ENCODE data around the gene LKAAEAR1.

Gene LKAAEAR1

GRCh38 chr20:64078934-64079272 is 5.3 kb downstream of the LKAAEAR1 start:
- H3K27ac ChIP-seq: no peak overlapping the region; the same call in 1 of the 2 replicates
- no peak for TF ChIP-seq CTCF (IDR thresholded peaks at IDR 0.05)
- TF ChIP-seq ZFX (IDR thresholded peaks at IDR 0.05; ENCODE audit: borderline replicate concordance): no peak

- TF ChIP-seq CTCF (IDR thresholded peaks at IDR 0.05): no peak
- TF ChIP-seq ZFX (IDR thresholded peaks at IDR 0.05; ENCODE audit: borderline replicate concordance): no peak
- H3K27ac ChIP-seq: no peak overlapping the region
Measured at GRCh38 chr20:64077876-64078551, 6.2 kb downstream of the LKAAEAR1 start.

GRCh38 chr20:64077541-64077875 is 6.7 kb downstream of the LKAAEAR1 start:
- no peak overlapping the region for H3K27ac ChIP-seq
- TF ChIP-seq CTCF (IDR thresholded peaks at IDR 0.05) (no peak), ZFX (IDR thresholded peaks at IDR 0.05; ENCODE audit: borderline replicate concordance) (no peak)

GRCh38 chr20:64077094-64077493 is 7.1 kb downstream of the LKAAEAR1 start:
- TF ChIP-seq ZFX (IDR thresholded peaks at IDR 0.05; ENCODE audit: borderline replicate concordance) (no peak), CTCF (IDR thresholded peaks at IDR 0.05) (no peak)
- no peak overlapping the region for H3K27ac ChIP-seq

DNA sequence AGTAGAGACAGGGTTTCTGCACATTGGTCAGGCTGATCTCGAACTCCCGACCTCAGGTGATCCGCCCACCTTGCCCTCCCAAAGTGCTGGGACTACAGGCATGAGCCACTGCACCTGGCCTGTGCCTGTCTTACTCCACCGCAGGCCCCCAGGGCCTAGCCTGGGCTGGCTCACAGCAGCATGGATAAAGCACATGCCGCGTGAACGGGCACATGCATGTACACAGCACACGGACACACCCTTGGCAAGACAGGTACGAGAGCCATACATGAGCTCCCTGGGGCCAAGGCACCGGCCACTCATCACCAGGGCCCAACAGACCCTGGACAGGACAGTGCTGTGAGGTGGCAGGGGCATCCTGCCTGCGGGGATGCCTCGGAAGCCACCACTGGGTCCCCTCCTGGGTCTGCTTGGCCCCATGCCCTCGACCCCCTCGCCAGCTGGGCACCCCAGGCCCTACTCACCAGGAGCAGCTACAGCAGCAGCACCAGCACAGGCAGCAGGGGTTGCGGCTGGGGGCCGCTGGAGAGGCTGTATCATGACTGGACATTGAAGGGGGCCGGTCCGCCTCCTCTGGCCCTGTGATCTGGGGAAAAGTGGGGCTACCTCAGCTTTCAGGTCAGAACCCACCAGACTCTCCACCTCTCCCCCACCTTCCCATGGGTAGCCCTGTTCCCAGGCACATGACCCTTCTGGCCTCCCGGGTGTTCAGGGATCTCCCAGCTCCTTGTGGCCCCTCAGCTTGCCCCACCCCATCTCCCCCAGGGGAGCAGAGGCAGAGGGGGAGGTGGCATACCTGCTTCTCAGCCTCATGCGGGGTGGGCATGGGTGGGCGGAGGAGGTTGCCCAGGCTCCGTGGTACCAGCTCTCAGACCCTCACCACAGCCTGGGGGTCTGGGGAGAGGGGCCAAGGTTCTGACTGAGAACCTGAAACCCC is 7.9 kb downstream of the LKAAEAR1 start:
- H3K27ac ChIP-seq: no peak overlapping the region
- TF ChIP-seq ZFX (IDR thresholded peaks at IDR 0.05; ENCODE audit: borderline replicate concordance): no peak
- TF ChIP-seq CTCF (IDR thresholded peaks at IDR 0.05): no peak

DNA sequence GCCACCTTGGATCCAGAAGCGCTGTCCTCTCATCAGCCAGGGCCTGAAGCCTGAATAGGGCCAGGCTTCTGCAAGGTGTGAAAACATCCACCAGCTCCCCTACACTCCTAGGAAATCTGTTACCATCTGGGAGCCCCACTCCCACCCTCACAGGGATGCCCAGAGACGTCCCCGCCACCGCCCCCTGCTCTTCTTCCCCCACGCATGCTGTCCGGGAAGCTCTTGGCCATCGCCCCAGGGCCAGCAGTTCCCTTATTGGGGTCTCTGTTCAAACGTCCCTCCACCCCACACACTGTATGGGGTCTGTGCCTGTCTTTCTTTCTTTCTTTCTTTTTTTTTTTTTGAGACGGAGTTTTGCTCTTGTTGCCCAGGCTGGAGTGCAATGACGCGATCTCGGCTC is 8.6 kb downstream of the LKAAEAR1 start:
- H3K27ac ChIP-seq: no peak overlapping the region
- TF ChIP-seq CTCF (IDR thresholded peaks at IDR 0.05): no peak
- no peak for TF ChIP-seq ZFX (IDR thresholded peaks at IDR 0.05; ENCODE audit: borderline replicate concordance)

- no peak overlapping the region for H3K27ac ChIP-seq
- TF ChIP-seq ZFX (IDR thresholded peaks at IDR 0.05; ENCODE audit: borderline replicate concordance): no peak
Measured at GRCh38 chr20:64074963-64075362, 9.2 kb downstream of the LKAAEAR1 start.
